ENCODE results near the gene TSPAN12.

- no peak for TF ChIP-seq CREB5 (CRISPR knock-in tag; IDR thresholded peaks at IDR 0.05; ENCODE audit: low read depth)
- no peak for TF ChIP-seq OSR1 (CRISPR knock-in tag; IDR thresholded peaks at IDR 0.05)
- TF ChIP-seq TCF4 (CRISPR knock-in tag; IDR thresholded peaks at IDR 0.05; ENCODE audit: borderline replicate concordance) = no peak
- no peak for TF ChIP-seq ARNTL (CRISPR knock-in tag; IDR thresholded peaks at IDR 0.05; ENCODE audit: borderline replicate concordance, low read depth)
- no peak for TF ChIP-seq PATZ1 (CRISPR knock-in tag; IDR thresholded peaks at IDR 0.05; ENCODE audit: borderline replicate concordance)
- no peak for TF ChIP-seq ZNF8 (CRISPR knock-in tag; IDR thresholded peaks at IDR 0.05)
- TF ChIP-seq ZFP30 (CRISPR knock-in tag; IDR thresholded peaks at IDR 0.05) = no peak
These were observed 1.2 kb downstream of the TSPAN12 start for GRCh38 chr7:120856621-120857352.

Measured in SK-N-SH treated with all-trans-retinoic acid at 6 μM for 48 hours (cell line).